SJSA1 (cell line): ENCODE measurements around the gene PREB. TPM values are rescaled to one million over a fixed set of nuclear protein-coding genes. Genes with fewer than 3 reads are reported as not detected.
"Not testable (repeated sequence)": the region's sequence is repeated elsewhere in the genome, so short reads cannot be mapped to it uniquely, and the experiment has no call there.

ENCODE experiments used
- DNase-seq, 2 experiments: peaks; one replicate each; pipeline ENCODE4 v3.0.0-alpha.2; 2015 to 2020; ENCODE audit warnings: low spot score in 2 of 2, low read depth in 1 of 2
- H3K27ac ChIP-seq: fragments of 250-450 bp; sonication (Bioruptor Pico); 2 replicates; pipeline ENCODE4 v1.5.1; 2020; ENCODE audit warnings: mild to moderate bottlenecking, moderate library complexity
- H3K27me3 ChIP-seq: fragments of 250-450 bp; sonication (Bioruptor Pico); replicated peaks from 2 replicates; pipeline ENCODE4 v1.5.1; 2020; ENCODE audit warnings: mild to moderate bottlenecking, moderate library complexity
- H3K36me3 ChIP-seq: fragments of 250-450 bp; sonication (Bioruptor Pico); 2 replicates; pipeline ENCODE4 v1.5.1; 2020; ENCODE audit warnings: mild to moderate bottlenecking
- H3K4me1 ChIP-seq: fragments of 250-450 bp; sonication (Bioruptor Pico); replicated peaks from 2 replicates; pipeline ENCODE4 v1.6.1; 2021; ENCODE audit warnings: mild to moderate bottlenecking
- H3K4me3 ChIP-seq: fragments of 250-450 bp; sonication (Bioruptor Pico); 2 replicates; pipeline ENCODE4 v1.5.1; 2020; ENCODE audit warnings: mild to moderate bottlenecking
- H3K9me3 ChIP-seq: fragments of 250-450 bp; sonication (Bioruptor Pico); replicated peaks from 2 replicates; pipeline ENCODE4 v1.5.1; 2020; ENCODE audit warnings: mild to moderate bottlenecking
- total RNA-seq: library from RNA; depleted of rRNA; stranded (reverse); fragments of >200 nt; shearing (Covaris generic); gene quantifications from 2 replicates; pipeline ENCODE4 v1.2.3, GENCODE V29; 2014; rRNA removed

PREB gene, protein sequence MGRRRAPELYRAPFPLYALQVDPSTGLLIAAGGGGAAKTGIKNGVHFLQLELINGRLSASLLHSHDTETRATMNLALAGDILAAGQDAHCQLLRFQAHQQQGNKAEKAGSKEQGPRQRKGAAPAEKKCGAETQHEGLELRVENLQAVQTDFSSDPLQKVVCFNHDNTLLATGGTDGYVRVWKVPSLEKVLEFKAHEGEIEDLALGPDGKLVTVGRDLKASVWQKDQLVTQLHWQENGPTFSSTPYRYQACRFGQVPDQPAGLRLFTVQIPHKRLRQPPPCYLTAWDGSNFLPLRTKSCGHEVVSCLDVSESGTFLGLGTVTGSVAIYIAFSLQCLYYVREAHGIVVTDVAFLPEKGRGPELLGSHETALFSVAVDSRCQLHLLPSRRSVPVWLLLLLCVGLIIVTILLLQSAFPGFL
- total RNA-seq, result 87.4 and 101 TPM in 2 replicates

DNA sequence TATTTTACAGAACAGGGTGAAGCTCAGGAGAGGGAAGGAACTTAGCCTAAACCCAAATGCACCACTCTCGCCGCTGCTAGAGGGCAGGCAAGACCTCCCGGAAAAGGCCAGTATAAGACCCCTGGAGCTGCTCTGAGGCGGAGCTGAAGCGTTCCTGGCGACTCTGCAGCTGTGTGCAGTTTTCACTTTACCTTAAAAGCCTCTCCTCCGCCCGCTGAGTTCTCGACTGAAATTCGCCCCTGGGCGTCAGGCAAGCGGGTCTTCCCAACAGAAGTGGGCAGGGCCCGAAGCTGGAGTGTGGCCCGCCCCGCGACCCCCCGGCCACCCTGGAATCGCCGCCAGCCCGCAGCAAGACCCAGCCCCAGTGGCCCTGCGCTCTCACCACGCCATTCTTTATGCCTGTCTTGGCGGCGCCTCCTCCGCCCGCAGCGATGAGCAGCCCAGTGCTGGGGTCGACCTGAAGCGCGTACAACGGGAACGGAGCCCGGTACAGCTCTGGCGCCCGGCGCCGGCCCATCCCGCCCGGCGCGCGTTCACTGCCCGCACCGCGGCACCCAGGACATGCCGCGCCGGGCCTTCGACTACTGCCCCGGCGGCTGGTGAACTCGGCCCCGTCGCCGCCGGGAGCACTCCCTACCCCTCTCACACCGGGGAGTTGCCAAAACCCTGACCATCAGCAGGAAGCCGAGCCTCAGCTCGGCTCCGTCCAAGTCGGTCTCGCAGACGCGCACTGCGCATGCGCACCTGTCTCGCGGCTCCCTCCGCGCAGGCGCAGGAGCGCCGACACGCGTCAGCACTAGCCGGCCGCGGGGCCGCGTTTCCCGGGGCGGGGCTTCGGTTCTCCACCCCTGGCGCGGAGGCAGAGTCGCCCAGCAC, at the start of gene PREB:
PREB (minus strand) TSS at position 732 of the 876 bp plus-strand sequence; CDS start at position 517, 215 bp downstream.
- Histone ChIP-seq H3K27ac (no peak within 1 kb of the TSS), H3K27me3 (no peaks in the 10 kb centered on the region), H3K36me3 (peaks cover 45% of the 10 kb centered on the region), H3K4me3 (peak within 1 kb of the TSS; percentile 94), H3K4me1 (peaks cover 14% of the 10 kb centered on the region), H3K9me3 (no peaks in the 10 kb centered on the region)
- DNase-seq, result peak; percentile 94 to 97

DNA sequence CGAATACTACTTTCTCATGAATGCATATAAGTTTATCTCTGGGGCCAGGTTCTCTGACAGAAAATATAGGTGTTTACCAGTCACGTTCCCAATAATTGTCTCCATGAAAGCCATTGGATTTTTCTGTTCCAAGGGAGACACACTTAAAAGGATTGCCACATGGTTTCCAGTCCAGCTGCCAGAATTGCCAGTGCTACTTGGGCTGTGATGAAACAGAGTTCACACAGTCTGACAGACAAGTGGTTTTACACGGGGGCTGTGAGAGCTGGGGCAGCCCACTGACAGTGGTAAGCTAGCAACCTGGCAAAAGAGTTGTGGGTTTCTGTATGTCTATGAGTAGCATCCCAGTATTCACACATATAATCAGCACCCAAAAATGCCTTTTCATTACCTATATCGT, 49.7 kb upstream of the PREB start:
- no peaks in the 10 kb centered on the region for H3K27me3 ChIP-seq
- H3K4me1 ChIP-seq, result peaks cover 95% of the 10 kb centered on the region
- H3K36me3 ChIP-seq, result no peaks in the 10 kb centered on the region
- no peak overlapping the region for H3K4me3 ChIP-seq
- peak overlapping the region; percentile 98 for H3K27ac ChIP-seq
- DNase-seq, result peak in 1 of 2 experiments; percentile 53
- H3K9me3 ChIP-seq, result 0 out of 2 replicates have a peak, but pooled peaks cover 4% of the 10 kb centered on the region

DNA sequence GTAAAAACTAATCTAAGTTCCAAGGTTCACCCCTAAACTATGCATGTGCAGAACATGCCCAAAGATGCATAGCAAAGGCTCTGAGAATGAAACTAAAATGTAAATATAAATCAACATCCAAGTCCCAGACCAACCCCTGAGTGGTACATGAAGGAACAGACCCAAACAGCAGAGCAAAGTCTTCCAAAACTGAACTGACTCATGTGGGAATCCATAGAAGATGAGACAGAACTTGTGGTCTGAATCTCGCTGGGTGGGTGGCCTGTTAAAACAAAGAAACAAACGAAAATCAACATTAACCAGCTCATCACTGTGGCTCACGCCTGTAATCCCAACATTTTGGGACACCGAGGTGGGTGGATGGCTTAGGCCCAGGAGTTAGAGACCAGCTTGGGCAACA, 47.9 kb upstream of the PREB start:
- no peaks in the 10 kb centered on the region for H3K36me3 ChIP-seq
- H3K27ac ChIP-seq, result peak overlapping the region; percentile 98
- H3K27me3 ChIP-seq, result no peaks in the 10 kb centered on the region
- peaks cover 80% of the 10 kb centered on the region for H3K4me1 ChIP-seq
- peak; percentile 92 to 96 for DNase-seq
- H3K4me3 ChIP-seq, result no peak overlapping the region
- H3K9me3 ChIP-seq, result 0 out of 2 replicates have a peak, but pooled peaks cover 4% of the 10 kb centered on the region

DNA sequence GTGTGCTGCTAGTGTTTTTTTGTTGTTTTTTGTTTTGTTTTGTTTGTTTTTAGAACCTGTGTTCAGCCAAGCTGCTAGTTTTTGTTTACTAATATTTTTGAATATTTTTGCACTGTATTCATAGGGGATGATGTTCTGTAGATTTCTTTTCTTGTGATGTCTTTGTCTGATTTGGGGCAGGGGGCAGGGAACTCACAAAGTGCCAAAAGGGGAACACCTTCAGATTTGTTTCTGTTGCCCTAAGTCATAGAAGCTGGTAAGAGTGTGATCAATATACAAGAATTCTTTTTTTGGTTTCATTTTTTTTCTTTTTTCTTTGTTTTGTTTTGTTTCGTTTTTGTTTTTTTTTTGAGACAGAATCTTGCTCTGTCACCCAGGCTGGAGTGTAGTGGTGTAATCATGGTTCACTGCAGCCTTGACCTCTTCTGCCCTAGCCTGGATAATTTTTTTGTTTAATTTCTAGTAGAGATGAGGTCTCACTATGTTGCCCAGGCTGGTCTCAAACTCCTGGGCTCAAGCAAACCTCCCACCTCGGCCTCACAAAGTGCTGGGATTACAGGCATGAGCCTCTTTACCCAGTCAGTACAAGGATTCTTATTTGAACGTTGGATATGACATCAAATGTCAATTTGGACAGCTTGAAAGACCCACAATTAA, 45.0 kb upstream of the PREB start:
- Histone ChIP-seq H3K27me3 (no peaks in the 10 kb centered on the region), H3K4me1 (peaks cover 60% of the 10 kb centered on the region), H3K36me3 (no peaks in the 10 kb centered on the region), H3K27ac (peak overlapping the region; percentile 98), H3K4me3 (no peak overlapping the region), H3K9me3 (0 out of 2 replicates have a peak, but pooled peaks cover 4% of the 10 kb centered on the region)
- no peak for DNase-seq

DNA sequence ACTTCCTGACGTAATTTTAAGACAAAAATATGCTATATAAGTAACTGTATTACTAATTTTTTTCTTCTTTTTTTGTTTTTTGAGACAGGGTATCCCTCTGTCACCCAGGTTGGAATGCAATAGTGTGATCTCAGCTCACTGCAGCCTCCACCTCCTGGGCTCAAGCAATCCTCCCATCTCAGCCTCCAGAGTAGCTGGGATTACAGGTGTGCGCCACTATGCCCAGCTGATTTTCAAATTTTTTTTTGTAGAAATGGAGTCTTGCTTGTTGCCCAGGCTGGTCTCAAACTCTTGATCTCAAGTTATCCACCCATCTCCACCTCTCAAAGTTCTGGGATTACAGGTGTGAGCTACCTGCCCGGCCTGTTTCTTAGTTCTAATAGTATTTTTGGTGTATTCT, 44.0 kb upstream of the PREB start:
- H3K27ac ChIP-seq, result no peak overlapping the region
- H3K9me3 ChIP-seq, result no peaks in the 10 kb centered on the region
- H3K36me3 ChIP-seq, result no peaks in the 10 kb centered on the region
- H3K4me3 ChIP-seq, result no peak overlapping the region
- H3K4me1 ChIP-seq, result peaks cover 54% of the 10 kb centered on the region
- DNase-seq, result no peak
- H3K27me3 ChIP-seq, result no peaks in the 10 kb centered on the region

DNA sequence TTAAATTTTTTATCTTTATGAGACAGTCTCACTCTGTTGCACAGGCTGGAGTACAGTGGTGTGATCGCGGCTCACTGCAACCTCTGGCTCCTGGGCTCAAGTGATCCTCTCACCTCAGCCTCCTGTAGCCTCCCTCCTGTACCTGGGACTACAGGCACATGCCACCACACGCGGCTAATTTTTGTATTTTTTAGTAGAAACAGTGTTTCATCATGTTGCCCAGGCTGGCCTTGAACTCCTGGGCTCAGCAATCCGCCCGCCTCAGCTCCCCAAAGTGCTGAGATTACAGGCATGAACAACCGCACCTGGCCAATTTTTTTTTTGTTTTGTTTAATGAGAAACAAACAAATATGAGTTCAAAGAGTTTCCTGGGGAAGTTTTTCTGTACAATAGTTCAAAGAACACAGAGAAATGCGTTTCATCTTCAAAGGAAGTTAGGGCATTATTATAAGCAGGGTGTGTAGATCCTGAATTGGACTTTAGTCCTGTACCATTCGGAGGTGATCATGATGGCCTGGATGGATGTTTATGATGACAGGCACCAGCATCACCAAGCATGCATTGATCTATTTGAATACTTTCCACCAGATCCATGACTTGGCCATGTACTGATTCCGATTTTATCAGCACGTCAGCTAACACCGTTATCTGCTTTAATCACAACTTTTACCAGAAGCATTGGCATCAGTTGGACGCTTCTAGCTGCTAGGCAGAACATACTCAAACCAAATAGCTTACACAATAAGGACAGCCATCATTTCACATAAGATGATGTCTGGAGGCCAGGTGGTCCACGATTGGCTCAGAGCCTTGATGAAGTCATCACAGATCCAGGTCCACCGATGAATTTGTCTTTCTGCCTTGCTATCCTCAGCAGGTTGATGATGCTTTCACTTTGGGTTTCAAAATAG, 43.3 kb upstream of the PREB start:
- no peak for DNase-seq
- Histone ChIP-seq H3K27ac (no peak overlapping the region), H3K4me3 (no peak overlapping the region), H3K4me1 (peaks cover 47% of the 10 kb centered on the region), H3K36me3 (no peaks in the 10 kb centered on the region), H3K27me3 (no peaks in the 10 kb centered on the region), H3K9me3 (no peaks in the 10 kb centered on the region)

DNA sequence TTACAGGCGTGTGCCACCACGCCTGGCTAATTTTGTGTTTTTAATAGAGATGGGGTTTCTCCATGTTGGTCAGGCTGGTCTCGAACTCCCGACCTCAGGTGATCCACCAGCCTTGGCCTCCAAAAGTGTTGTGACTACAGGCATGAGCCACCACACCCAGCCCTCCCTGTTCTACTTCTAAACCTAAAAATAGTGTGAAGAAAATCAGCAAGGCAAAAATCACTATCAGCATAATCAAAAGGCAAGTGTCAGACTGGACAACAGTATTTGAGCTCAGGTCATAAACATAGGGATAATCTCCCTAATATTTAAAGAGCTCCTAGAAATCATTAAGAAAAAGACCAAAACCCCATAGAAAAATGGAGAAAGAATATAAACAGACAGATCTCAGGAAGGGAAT, 41.3 kb upstream of the PREB start:
- not testable (repeated sequence) for DNase-seq, H3K36me3 ChIP-seq, H3K4me3 ChIP-seq, H3K27ac ChIP-seq, H3K27me3 ChIP-seq, H3K9me3 ChIP-seq
- H3K4me1 ChIP-seq, result peaks cover 32% of the 10 kb centered on the region

DNA sequence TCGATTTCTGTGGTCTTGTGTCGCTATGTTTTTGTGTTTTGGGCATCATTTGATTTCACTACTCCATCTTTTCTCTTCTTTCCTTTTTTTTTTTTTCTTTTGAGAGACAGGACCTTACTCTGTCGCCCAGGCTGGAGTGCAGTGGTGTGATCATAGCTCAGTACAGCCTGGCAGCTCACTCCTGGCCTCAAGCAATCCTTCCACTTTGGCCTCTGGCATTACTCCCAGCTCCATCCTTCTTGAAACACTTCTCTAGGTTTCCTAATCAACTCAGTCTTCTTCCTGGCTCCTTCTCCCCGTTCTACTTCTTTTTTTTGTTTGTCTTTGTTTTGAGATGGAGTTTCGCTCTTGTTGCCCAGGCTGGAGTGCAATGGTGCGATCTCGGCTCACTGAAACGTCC, 40.9 kb upstream of the PREB start:
- H3K27me3 ChIP-seq, result no peaks in the 10 kb centered on the region
- H3K9me3 ChIP-seq, result no peaks in the 10 kb centered on the region
- H3K4me1 ChIP-seq, result peaks cover 31% of the 10 kb centered on the region
- DNase-seq, result no peak
- H3K27ac ChIP-seq, result no peak overlapping the region
- H3K36me3 ChIP-seq, result no peaks in the 10 kb centered on the region
- H3K4me3 ChIP-seq, result no peak overlapping the region

DNA sequence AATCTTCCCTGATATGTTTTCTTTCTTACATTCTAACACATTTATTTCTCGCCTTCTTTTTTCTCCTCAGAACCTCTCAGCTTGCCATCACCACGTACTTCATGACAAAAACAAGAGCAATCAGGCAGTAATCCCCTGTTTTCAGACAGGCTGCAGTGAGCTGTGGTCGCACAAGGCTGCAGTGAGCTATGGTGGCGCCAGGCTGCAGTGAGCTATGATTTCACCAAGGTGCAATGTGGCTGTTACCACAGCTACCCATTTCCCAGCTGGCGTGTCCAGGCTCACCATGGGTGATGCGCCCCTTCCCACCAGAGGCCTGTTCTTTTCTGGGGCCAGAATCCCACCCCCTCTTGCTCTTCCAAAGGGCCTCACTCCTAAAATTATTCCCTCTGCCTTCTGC, 40.2 kb upstream of the PREB start:
- Histone ChIP-seq H3K27ac (peak overlapping the region; percentile 11; the same call in 1 of the 2 replicates), H3K4me3 (no peak overlapping the region), H3K9me3 (no peaks in the 10 kb centered on the region), H3K27me3 (no peaks in the 10 kb centered on the region), H3K36me3 (no peaks in the 10 kb centered on the region), H3K4me1 (peaks cover 30% of the 10 kb centered on the region)
- DNase-seq, result no peak

DNA sequence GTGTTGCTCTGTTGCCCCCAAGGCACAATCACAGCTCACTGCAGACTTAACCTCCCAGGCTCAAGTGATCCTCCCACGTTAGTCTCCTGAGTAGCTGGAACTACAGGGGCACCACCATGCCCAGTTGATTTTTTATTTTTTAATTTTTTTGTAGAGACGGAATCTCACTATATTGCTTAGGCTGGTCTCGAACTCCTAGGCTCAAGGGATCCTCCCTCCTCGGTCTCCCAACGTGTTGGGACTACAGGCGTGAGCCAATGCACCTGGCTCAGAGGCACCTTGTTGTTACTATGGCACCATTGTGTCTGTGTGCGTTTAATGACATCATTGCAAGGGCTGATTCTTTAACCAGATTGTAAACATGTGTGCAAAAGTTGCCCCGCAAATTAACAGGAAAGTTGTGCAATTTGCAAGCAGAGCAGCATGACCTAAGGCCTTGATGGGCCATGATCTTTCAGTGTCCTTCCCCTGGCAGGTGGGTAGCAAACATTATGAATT, 37.0 kb upstream of the PREB start:
- no peak overlapping the region for H3K27ac ChIP-seq
- H3K4me1 ChIP-seq, result peaks cover 22% of the 10 kb centered on the region
- H3K36me3 ChIP-seq, result no peaks in the 10 kb centered on the region
- H3K9me3 ChIP-seq, result no peaks in the 10 kb centered on the region
- no peak for DNase-seq
- H3K27me3 ChIP-seq, result no peaks in the 10 kb centered on the region
- no peak overlapping the region for H3K4me3 ChIP-seq

DNA sequence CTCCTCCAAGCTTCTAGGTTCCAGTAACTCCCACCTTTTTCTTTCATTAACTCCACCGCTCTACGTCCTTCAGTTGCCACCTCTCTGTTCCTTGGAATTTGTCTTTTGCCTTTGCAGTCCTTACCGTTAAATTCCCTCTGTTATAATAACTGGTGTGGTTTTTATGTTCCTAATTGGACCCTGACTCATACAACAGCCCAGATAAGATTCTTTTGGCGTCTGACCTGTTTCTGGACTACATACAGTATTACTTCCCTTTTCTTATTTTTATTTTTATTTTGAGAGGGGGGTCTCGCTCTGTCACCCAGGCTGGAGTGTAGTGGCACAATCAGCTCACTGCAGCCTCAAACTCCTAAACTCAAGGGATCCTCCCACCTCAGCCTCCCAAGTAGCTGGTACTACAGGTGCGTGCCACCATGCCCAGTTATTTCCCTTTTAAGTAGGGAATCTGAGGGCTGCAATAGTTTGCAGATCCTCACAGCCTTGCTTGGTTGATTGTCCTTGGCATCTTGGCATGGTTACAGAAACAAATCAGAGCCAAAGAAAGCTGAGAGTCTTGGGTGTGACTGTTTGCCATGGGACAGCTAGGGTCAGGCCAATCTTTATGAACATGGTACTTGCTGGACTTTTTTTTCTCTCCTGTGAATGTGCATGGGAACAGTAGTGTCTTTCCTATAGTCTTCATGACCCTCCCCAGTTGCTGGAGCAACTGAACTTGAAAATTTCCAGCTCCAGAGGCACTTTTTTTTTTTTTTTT, 36.3 kb upstream of the PREB start:
- DNase-seq, result no peak
- no peak overlapping the region for H3K27ac ChIP-seq
- no peaks in the 10 kb centered on the region for H3K27me3 ChIP-seq

More for the DNA sequence above, 36.3 kb upstream of the PREB start:
- Histone ChIP-seq H3K4me1 (peaks cover 22% of the 10 kb centered on the region), H3K9me3 (no peaks in the 10 kb centered on the region), H3K36me3 (no peaks in the 10 kb centered on the region), H3K4me3 (no peak overlapping the region)
